H7 (cell line): Measurements from ENCODE around the gene TMPRSS15. TPM values are rescaled to one million over a fixed set of nuclear protein-coding genes. Genes with fewer than 3 reads are reported as not detected.
"Not testable (repeated sequence)": the region's sequence is repeated elsewhere in the genome, so short reads cannot be mapped to it uniquely, and the experiment has no call there.

Experiments used
- DNase-seq: peaks from one replicate; pipeline ENCODE4 v3.0.0; 2012
- H3K27me3 ChIP-seq: 2 replicates; pipeline ENCODE4 v1.6.0; 2011; ENCODE audit warnings: mild to moderate bottlenecking, low read length; ENCODE audit not compliant: control insufficient read depth, insufficient read depth
- H3K36me3 ChIP-seq: replicated peaks from 2 replicates; pipeline ENCODE4 v1.5.1; 2011; ENCODE audit warnings: low read length; ENCODE audit not compliant: control insufficient read depth, insufficient read depth
- H3K4me3 ChIP-seq: 2 replicates; pipeline ENCODE4 v1.5.1; 2011; ENCODE audit warnings: low read depth, mild to moderate bottlenecking, control low read depth, low read length, moderate library complexity; ENCODE audit not compliant: insufficient read depth
- total RNA-seq: library from RNA; depleted of rRNA; stranded (reverse); fragments of >200 nt; shearing (Covaris generic); gene quantifications from 2 replicates; pipeline ENCODE4 v1.2.3, GENCODE V29; 2014; rRNA removed

TMPRSS15 gene
- not detected in 2 replicates for total RNA-seq

DNA sequence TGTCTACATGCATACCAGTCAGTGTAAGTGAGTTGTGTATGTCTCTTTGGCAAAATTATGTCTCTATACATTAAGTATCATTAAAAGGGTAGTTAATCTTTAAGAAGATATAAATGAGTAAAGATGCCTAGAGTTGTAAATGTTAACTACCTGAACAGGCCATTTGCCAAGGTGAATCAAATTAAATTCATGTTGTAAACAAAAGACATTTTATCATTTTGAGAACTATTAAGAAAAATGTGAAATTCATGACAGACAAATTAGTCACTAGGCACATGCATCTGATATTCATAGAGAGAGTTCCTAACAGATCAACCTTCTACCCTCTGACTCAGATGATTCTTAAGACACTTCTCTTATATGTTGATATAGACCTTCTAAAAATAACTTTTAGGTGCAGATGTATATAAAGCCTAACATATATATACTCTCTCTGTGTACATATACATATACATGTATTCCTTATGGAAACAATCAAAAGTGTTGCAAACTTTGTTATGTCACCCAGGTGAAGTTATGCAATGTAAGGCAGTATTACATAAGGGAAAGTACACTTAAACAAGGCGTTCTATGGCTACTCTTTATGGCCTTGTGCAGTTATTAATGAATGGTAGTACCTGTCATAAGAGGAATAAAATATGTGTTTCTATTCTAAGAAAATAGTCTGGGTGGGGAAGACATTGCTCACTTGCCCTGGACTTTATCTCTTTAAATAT is at the start of gene TMPRSS15:
TMPRSS15 (minus strand) TSS at position 51 of the 716 bp plus-strand sequence. CDS start 163 bp downstream, outside the sequence.
- Histone ChIP-seq H3K27me3 (no peaks in the 10 kb centered on the region), H3K4me3 (no peak within 1 kb of the TSS), H3K36me3 (no peaks in the 10 kb centered on the region)
- DNase-seq, result no peak

DNA sequence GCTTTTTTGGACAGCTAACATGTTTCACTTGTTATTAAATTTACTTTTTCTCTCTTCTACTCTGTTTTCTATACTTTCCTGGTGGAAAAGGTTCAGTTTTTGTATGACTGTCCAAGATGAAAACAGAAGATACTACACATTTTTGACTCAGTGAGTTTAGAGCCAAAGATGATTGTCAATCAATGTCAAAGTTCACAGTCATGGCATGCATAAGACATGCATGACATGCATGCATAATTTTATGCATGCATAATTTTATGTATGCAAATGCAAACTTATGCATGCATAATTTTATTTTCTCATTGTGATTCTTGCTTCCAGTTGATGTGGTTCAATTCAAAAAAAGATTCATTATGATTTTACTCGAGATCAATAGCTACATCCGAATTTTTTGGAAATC is 48.1 kb upstream of the TMPRSS15 start:
- DNase-seq, result no peak
- Histone ChIP-seq H3K36me3 (no peaks in the 10 kb centered on the region), H3K27me3 (no peaks in the 10 kb centered on the region), H3K4me3 (no peak overlapping the region)

DNA sequence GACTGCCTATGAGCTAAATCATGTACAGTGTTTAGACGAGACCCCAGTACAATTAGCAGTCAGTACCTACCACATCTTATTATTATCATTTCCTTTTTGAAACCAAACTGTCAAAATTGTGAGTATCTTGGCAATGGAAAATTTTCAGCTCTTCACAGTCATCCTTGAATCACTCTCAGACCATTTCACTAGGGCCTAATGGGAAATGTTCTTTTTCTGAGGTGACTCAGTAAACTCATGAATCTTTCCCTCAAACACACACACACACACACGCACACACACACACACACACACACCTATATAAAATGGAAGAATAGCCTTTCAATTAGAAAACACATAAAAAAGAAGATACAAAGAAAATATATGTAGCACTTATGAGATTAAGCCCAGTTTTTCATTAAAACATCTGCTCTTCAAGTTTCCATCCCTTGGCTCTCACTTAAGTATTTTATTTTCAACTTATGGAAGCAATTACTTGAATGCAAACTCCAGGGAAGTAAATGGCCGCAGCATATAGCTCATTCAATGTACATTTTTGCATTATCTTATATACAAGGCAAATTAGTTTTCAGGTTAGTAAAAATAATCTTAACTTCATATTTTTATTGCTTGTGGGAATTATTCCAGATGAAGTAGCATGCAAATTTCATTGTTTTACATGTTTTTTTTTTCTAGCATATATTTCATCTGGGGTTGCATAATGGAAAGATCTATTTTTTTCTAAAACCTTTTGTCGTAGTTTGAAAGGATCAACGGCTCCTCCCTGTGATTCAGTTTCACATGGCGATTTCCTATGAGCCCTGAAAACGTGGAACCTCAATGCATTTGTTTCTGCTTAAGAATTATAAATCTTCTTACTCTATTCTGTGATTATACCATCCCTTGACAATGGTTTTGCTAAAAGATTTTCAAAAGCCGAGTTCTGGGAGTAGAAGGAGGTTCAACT is 46.3 kb upstream of the TMPRSS15 start:
- H3K36me3 ChIP-seq, result no peaks in the 10 kb centered on the region
- H3K27me3 ChIP-seq, result no peaks in the 10 kb centered on the region
- H3K4me3 ChIP-seq, result no peak overlapping the region
- DNase-seq, result no peak

DNA sequence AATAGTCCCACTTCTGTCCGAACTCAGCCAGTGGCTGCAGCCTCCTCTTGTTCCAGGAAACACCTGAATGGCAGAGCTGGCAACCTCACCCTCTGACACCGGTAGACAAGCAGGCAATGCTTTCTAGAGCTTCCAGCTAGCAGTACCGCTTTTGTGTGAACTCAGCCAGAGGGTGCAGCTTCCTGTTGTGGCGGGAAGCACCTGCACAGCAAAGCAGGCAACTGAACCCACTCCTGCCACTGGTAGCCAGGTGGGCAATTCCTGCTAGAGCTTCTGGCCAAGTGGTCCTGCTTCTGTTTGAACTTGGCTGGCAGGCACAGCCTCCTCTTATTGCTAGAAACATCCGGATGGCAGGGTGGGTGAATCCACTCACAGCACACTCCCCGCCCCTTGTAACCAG is 40.1 kb upstream of the TMPRSS15 start:
- Histone ChIP-seq H3K4me3 (no peak overlapping the region), H3K27me3 (no peaks in the 10 kb centered on the region), H3K36me3 (no peaks in the 10 kb centered on the region)
- DNase-seq, result no peak

DNA sequence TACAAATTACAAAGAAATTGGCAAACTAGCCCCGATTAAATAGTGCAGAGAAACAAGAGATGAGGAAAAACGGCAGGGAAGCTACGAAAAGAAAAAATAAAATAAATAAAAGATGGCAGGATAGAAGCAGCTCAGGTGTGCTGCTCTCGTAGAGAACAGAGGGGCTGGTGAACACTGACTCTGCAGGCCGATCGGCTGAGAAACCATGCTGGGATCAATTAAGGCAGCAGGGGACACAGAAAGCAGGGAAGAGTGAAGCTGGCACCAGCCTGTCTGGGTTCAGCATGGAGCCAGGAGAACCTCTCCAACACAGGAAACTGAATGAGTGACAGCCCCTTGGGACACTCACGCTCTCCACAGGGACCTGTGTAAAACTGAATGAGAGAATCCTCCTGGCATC is 39.5 kb upstream of the TMPRSS15 start:
- Histone ChIP-seq H3K4me3 (no peak overlapping the region), H3K27me3 (no peaks in the 10 kb centered on the region), H3K36me3 (no peaks in the 10 kb centered on the region)
- no peak for DNase-seq

DNA sequence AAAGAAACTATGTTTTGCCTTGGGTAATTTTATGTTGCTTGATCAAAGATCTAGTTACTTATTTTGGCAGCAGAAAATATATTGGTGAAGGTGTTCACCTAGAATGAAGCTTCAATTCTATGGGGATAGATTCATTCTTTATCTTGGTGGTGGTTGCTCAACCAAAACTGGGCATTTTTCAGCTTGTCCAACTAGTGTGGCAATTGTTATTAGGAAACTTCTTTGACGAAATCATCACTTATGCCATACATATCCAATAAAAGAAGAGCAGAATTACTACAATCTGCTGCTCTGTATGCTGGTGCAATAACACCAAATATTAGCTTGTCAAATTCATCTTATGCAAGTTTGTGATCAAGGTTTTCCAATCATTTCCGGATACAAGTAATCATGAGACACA is 26.8 kb upstream of the TMPRSS15 start:
- DNase-seq, result no peak

DNA sequence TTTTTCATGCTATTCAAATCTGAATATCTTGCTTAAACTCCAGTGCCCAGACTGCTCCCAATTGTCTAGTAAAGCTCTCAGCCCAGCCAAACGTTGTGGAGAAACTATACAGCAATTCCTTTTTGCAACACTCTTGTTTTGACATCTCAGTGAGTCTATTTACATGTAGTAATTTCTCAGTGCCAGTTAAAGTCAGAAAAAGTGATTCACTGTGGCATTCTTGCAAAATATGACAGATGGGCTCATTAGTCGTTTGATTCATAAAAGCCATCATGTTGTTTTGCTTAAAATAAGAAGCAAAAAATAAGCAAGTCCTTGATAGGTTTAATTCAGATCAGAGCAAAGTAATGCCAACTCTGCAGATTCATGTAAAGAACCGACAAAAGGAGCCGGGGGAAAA is 20.7 kb upstream of the TMPRSS15 start:
- H3K27me3 ChIP-seq, result no peaks in the 10 kb centered on the region
- no peaks in the 10 kb centered on the region for H3K36me3 ChIP-seq
- H3K4me3 ChIP-seq, result no peak overlapping the region
- no peak for DNase-seq

More for the DNA sequence above, 26.8 kb upstream of the TMPRSS15 start:
- Histone ChIP-seq H3K4me3 (no peak overlapping the region), H3K36me3 (no peaks in the 10 kb centered on the region), H3K27me3 (no peaks in the 10 kb centered on the region)

DNA sequence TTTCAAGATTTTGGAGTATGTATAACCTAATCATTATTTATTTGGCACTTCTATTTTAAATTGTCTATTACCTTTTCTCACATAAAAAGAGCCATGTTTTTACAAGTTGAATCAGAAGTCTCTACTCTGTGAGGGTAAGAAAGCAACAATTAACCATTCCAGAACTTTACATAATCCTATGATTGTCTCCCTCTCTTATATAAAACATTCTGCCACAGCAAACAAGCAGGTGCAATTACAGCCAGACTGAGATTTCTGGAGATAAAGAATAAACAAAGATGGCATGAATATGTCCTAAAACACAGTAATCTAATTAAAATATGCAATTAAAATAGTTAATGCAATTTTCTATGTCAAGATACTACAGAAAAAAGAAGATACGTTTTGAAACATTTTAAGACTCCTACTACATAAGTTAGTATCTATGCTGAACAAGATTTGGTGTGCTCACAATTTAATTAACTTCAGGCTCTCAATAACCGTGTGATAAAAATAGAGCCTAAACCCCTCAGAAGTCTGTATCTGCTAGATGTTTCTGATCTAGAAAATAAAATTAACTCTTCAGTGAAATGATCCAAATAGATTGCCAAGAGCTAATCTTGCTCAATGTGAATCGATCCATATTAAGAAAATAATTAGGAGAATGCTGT is 13.7 kb upstream of the TMPRSS15 start:
- no peak overlapping the region for H3K4me3 ChIP-seq
- DNase-seq, result no peak
- H3K36me3 ChIP-seq, result no peaks in the 10 kb centered on the region
- no peaks in the 10 kb centered on the region for H3K27me3 ChIP-seq

DNA sequence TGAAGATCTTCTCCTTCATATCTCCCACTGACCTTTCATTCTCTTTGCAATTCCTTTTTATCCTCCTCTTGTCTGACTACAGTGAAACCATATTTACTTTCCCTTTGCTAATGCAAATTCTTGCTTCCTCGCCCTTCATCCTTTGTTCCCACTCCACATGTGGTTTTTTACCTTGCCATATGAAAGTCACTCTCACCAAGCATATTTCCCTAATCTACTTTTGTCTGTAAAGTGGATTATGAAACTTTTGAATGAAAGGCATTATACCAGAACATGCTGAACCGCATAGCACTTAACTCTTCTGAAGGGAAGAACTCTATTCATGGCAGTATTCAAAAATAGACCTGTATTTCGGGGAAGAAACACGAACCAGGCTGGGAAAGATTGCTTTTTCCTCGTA is 8.0 kb upstream of the TMPRSS15 start:
- DNase-seq, result no peak
- H3K4me3 ChIP-seq, result no peak overlapping the region
- no peaks in the 10 kb centered on the region for H3K27me3 ChIP-seq
- H3K36me3 ChIP-seq, result no peaks in the 10 kb centered on the region

DNA sequence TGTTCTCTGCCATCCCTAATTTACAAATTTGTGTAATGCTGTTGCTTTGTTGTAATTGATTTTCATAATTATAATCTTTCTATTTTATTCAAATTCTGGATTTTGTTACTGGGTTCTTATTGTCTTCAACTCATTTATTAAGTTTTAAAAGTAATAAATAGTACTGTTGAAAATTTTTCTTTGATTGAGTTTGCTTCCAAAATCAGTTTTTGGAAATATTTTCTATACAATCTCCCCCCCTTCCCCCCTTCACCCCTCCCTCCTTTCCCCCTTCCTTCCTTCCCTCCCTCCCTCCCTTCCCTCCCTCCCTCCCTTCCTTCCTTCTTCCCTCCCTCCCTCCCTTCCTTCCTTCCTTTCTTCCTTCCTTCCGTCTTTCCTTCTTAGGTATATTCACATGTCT is 6.0 kb upstream of the TMPRSS15 start:
- Histone ChIP-seq H3K36me3 (no peaks in the 10 kb centered on the region), H3K4me3 (no peak overlapping the region), H3K27me3 (no peaks in the 10 kb centered on the region)
- no peak for DNase-seq

DNA sequence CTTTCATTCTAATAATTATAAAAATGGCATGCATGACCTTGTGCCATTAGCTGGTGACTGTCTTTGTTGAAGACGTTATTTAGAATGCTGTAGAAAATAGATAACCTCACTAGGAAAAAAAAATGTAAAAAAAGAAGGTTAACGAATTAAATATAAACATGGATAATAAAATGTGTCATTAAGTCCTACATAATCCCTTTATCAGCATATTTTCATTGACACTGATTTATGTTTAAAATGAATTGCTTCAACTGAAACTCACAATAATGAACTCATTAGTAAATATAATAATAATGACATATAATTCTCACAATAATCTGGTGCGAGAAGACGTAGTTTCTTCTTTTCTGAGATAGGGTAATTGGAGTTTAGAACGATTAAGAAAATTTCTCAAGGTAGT is 4.7 kb downstream of the TMPRSS15 start:
- Histone ChIP-seq H3K27me3 (no peaks in the 10 kb centered on the region), H3K4me3 (no peak overlapping the region), H3K36me3 (no peaks in the 10 kb centered on the region)
- no peak for DNase-seq

DNA sequence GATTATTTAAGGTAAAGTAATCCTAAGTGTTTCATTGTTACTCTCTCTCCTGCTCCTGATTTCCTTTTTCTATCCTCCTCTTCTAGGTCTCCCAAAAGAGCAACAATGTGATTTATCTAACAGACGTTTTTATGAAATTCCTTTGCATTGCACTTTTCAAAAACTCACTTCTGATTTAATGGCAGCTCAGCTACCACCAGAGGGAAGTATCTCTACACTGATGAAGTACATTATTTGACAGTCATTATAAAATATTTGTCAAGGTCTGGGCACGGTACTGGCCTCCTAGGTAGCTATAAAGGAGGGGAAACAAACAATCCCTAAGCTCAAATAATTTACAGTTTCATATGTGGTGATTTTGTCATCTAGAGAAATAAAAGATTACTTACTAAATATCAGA is 15.6 kb downstream of the TMPRSS15 start:
- no peak for DNase-seq
- Histone ChIP-seq H3K27me3 (no peaks in the 10 kb centered on the region), H3K4me3 (no peak overlapping the region), H3K36me3 (no peaks in the 10 kb centered on the region)

DNA sequence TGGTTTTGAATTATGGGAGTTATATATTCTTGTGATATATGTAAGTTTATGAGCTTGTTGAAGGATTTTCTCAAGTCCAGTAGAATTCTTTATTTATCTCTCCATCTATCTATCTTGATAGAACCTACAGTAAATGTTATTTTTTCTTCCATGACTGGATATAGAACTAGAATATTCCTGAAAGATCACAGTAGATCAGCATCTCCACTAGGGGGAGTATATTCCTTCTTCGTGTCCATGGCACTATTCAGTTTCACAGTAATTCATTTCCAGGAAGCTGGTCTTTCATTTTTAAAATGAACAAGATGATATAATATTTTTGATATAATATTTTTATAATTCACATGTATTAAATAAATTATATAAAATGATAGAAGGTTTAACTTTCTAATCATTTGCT is 18.8 kb downstream of the TMPRSS15 start:
- no peaks in the 10 kb centered on the region for H3K27me3 ChIP-seq
- peak; percentile 13 for DNase-seq
- no peaks in the 10 kb centered on the region for H3K36me3 ChIP-seq
- H3K4me3 ChIP-seq, result no peak overlapping the region

DNA sequence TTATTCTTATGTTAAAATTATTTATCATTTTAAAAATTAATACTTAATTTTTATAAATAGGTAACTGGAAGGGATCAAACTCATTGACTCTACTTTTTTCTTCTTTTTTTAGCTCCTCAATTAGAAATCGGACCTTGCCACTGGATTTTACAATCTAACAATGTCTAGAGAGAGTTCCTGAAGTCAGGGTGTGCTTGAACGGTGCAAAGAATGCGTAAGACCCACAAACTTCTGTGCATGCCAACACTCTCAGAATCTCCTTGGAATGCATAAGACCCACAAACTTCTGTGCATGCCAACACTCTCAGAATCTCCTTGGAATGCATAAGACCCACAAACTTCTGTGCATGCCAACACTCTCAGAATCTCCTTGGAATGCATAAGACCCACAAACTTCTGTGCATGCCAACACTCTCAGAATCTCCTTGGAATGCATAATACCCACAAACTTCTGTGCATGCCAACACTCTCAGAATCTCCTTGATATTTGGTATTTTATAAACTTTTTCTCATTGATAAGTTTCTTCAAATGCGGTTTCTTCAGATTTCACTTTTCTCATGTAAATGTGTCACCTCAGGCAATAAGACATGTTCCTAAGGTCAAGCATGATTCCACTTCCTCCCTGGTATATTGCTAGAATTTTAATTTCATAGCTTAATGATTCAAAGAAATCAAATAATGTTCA is 20.5 kb downstream of the TMPRSS15 start:
- not testable (repeated sequence) for H3K4me3 ChIP-seq, DNase-seq, H3K36me3 ChIP-seq, H3K27me3 ChIP-seq
